ENCODE measurements around the gene EEF1AKMT3.

EEF1AKMT3 gene

DNA sequence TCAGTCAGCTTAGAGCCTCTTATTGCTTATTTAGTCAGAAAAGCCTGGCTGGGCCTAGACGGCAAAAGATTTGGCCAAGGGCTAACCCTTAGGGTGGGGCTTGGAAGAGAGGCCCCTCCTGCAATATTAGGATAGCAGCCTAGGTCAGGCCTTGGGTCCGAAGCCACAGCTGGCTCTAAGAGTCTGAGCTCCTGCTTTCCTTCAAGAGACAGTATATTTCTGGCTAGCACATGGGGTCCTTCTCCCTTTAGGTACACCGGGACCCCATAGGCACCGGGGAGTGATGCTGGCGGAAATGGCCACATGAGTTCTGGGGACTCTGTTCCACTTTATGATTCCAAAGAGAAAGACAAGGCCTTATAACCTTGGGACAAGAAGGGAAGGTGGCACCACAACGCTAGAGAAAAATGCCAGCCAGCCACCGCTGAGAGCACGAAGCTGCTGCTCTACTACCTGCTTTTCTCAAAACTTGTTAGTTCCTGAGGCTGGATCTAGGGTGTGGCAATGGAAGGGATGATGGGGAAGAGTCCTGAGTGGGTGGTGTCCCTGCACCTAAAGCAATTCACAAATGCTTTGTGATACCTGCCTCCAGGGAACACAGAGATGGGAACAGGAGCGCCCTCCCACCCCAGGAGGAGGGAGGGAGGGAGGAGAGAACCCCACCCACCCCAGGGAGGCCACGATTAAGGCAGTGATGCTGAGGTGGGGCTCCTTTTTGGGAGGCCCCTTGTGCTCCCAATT lies 49.2 kb downstream of the EEF1AKMT3 start:
- Mint-ChIP-seq H3K4me3 (no peak overlapping the region), H3K27ac (peak overlapping the region in 1 of 2 donors; percentile 84), H3K4me1 (peaks cover 4% of the 10 kb centered on the region), H3K9me3 (no peaks in the 10 kb centered on the region), H3K27me3 (no peaks in the 10 kb centered on the region)
- DNase-seq (no peak), ATAC-seq (no peak)

DNA sequence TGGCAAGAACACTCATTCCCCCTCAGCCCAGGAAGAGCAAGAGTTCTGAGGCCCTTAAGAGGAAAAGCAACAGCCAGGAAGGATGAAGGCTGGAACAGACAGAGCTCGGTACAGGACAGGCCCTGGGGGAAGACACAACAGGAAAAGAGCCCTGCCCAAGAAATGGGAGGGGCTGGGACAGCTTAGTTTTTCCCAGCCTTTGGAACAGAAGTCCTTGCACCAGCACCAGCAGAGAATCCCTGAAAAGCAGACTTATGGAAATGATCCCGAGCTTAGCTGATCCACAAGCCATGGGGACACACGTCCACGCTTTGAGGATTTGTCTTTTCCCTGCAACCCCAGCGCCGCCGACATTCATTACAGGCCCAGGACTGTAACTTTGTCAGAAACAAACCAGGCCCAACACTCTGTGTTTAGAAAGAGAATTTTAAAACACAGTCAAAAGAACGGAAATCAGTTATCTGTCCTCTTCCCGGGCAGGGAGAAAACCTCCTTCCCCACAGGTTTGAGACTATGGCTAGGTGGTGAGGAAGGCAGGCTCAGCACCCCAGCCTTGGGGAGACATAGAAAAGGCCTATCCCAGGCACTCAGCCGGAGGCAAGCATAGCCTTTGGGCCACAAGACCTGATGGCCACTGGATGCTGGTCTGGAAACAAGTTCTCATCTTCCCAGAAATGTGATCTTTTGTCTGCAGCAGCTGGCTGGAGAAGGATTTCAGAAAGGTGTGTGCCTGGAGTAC lies 50.1 kb downstream of the EEF1AKMT3 start:
- Mint-ChIP-seq H3K4me3 (no peak overlapping the region), H3K9me3 (no peaks in the 10 kb centered on the region), H3K27ac (peak overlapping the region; percentile 72 to 74)

GRCh38 chr12:57823131-57823907 lies 50.9 kb downstream of the EEF1AKMT3 start:
- Mint-ChIP-seq H3K4me1 (peaks cover 10% of the 10 kb centered on the region), H3K9me3 (no peaks in the 10 kb centered on the region), H3K4me3 (no peak overlapping the region), H3K27ac (peak overlapping the region; percentile 34 to 72), H3K27me3 (no peaks in the 10 kb centered on the region)
- DNase-seq (no peak), ATAC-seq (no peak)

More for the DNA sequence above, 50.1 kb downstream of the EEF1AKMT3 start:
- Mint-ChIP-seq H3K27me3 (no peaks in the 10 kb centered on the region), H3K4me1 (peaks cover 10% of the 10 kb centered on the region)
- DNase-seq = no peak
- ATAC-seq = no peak

DNA sequence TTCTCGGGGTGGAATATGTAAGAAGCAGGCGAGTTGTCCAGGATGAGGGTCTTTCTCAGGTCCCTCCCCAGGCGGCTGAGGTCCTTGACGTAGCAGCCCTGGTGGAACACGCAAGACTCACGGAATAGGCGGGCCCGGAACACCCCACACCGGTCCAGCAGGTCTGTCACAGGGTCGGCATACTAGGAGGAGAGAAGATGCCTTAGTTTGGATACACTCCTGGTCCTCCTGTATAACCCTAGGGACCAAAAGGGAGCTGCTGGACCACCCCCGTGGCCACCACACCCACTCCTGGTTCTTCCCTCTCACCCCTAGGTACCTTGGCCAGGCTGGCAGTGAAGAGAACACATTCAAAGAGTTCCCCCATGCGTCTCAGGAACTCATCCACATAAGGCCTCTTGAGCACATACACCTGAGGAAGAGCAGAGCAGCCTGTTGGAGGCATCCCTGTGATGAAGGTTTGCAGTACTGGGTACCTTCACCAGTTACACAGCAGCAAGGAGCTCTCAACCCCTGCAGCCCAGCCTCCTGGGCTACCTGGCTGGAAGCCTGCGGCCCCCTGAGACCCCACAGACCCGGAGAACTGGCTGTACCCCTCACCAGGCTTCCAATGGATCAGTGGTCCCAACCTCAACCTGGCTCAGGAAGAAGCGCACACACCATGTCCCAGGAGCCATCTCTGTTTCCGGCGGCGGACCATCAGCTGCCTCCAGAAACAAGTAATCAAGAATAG lies 51.7 kb downstream of the EEF1AKMT3 start:
- DNase-seq (no peak), ATAC-seq (no peak)
- Mint-ChIP-seq H3K27me3 (no peaks in the 10 kb centered on the region), H3K27ac (peak overlapping the region; percentile 52 to 72), H3K4me1 (peaks cover 11% of the 10 kb centered on the region), H3K4me3 (no peak overlapping the region), H3K9me3 (no peaks in the 10 kb centered on the region)

- DNase-seq = no peak
- Mint-ChIP-seq H3K27ac (peak overlapping the region; percentile 22 to 28), H3K9me3 (no peaks in the 10 kb centered on the region), H3K27me3 (no peaks in the 10 kb centered on the region), H3K4me1 (peaks cover 22% of the 10 kb centered on the region), H3K4me3 (no peak overlapping the region)
- ATAC-seq = no peak
Measured at GRCh38 chr12:57825451-57825850, 53.0 kb downstream of the EEF1AKMT3 start.

DNA sequence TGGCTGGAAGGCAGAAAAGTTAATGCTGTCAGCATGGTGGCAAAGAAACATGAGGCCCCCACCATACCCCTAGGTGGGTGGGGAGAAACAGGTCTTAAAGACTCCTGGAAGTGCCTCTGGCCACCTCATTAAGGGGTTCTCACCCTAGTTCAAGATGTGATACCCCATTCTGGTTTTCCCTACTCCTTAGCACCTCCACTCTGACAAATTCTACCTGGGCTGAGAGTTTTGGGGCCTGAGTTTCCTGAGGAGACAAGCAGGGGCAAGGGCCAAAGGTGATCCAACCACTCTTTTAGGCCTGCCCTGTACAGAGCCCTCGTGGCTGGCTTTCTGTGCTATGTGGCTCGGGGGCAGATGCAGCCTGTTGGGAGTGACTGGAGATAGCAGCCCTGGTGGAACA lies 54.0 kb downstream of the EEF1AKMT3 start:
- no peaks in the 10 kb centered on the region for H3K9me3 Mint-ChIP-seq
- no peaks in the 10 kb centered on the region for H3K27me3 Mint-ChIP-seq
- ATAC-seq (no peak), DNase-seq (no peak)
- peaks cover 28% of the 10 kb centered on the region for H3K4me1 Mint-ChIP-seq
- no peak overlapping the region for H3K4me3 Mint-ChIP-seq
- peak overlapping the region in 1 of 2 donors; percentile 82 for H3K27ac Mint-ChIP-seq

DNA sequence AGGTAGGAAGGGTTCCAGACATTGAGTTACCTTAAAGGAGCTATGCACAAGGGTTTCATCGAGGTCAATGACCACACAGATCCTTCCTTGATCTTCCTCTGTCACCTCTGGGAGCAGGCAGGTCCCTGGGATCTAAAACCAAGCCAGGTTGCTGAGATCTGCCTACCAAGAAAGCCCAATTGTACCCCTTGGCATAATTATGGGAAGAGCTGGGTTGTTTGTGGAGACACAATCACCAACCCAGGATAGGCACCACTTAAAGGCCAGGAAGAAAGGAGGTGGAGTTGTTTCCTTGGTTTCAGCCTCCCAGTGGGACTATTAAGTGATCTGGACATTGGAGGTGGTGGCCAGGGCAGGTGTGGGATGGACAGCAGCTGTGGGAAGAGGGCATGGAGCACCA lies 54.6 kb downstream of the EEF1AKMT3 start:
- peaks cover 33% of the 10 kb centered on the region for H3K4me1 Mint-ChIP-seq
- no peak overlapping the region for H3K4me3 Mint-ChIP-seq
- peak overlapping the region; percentile 46 to 63 for H3K27ac Mint-ChIP-seq
- ATAC-seq (no peak), DNase-seq (no peak)
- H3K9me3 Mint-ChIP-seq = no peaks in the 10 kb centered on the region
- no peaks in the 10 kb centered on the region for H3K27me3 Mint-ChIP-seq

DNA sequence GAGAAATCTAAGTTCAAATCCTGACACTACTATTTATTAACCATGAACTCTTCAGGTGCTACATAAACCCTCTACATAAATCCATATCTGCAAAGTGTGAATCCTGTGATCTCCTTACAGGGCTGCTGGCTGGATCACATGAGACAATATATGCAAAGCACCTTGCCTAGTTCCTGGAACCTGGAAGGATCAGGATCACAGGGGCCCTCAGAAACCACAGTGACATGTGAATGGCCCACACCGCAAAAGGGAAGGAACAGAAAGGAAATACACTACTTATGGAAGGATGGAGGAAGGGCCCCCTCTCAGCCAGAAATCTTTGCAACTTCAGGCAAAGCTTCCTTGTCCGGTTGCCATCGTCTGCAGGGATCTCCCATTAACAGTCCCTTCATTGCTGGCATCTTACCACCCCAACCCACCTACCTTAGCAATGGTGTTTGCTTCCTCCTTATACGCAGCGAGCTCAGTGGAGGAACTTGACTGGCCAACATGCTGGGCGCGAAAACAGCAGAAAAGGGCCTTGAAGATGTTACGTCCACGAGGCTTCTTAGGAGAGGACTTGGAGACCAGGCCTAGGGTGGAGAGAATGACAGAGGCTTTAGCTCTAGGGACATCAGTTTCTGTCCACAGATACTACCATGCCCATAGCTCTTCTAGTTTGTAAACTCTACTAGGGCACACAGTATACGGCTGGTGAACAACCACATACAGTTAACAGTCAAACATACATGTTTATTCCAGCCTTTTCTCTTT lies 56.8 kb downstream of the EEF1AKMT3 start:
- H3K4me3 Mint-ChIP-seq = no peak overlapping the region
- ATAC-seq (no peak), DNase-seq (no peak)
- H3K27ac Mint-ChIP-seq = no peak overlapping the region
- peaks cover 56% of the 10 kb centered on the region for H3K4me1 Mint-ChIP-seq
- H3K9me3 Mint-ChIP-seq = no peaks in the 10 kb centered on the region
- no peaks in the 10 kb centered on the region for H3K27me3 Mint-ChIP-seq

DNA sequence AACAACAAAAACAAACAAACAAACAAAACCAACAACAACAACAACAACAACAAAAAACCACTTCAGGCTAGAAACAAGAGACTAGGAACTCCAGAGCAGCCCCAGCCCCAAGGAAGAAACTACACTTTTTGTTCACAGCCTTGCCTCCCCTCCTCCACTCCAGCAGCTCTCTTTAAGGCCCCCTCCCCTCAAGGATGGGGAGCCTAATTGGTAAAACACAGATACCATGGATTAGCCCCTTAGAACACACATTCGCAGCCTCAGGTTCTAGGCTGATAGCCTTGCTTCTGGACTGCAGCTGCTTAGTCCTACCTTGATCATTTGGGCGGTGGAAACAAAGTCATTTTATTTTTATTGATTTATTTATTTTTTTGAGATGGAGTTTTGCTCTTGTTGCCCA lies 58.0 kb downstream of the EEF1AKMT3 start:
- no peak overlapping the region for H3K4me3 Mint-ChIP-seq
- DNase-seq (no peak), ATAC-seq (no peak)
- H3K4me1 Mint-ChIP-seq = peaks cover 68% of the 10 kb centered on the region
- peak overlapping the region in 1 of 2 donors; percentile 42 for H3K27ac Mint-ChIP-seq
- H3K9me3 Mint-ChIP-seq = no peaks in the 10 kb centered on the region
- H3K27me3 Mint-ChIP-seq = no peaks in the 10 kb centered on the region
